ENCODE measurements around the gene NR4A1.

The NR4A1 gene

GRCh38 chr12:52019113-52019770, 32.0 kb upstream of the NR4A1 start:
- no peak for DNase-seq

GRCh38 chr12:52020539-52021336, 30.5 kb upstream of the NR4A1 start:
- peak; percentile 64 for DNase-seq

GRCh38 chr12:52022841-52023181, 28.4 kb upstream of the NR4A1 start:
- peak; percentile 35 for DNase-seq

- DNase-seq = peak; percentile 93
Measured at GRCh38 chr12:52023182-52023975, 27.9 kb upstream of the NR4A1 start.

- peak; percentile 8 for DNase-seq
Measured at GRCh38 chr12:52023976-52024688, 27.1 kb upstream of the NR4A1 start.

- peak; percentile 82 for DNase-seq
Measured at GRCh38 chr12:52024845-52025230, 26.4 kb upstream of the NR4A1 start.

- DNase-seq = no peak
Measured at GRCh38 chr12:52026263-52026662, 25.0 kb upstream of the NR4A1 start.

- DNase-seq = no peak
Measured at GRCh38 chr12:52027085-52027843, 24.0 kb upstream of the NR4A1 start.

- DNase-seq = no peak
Measured at GRCh38 chr12:52029685-52030084, 21.6 kb upstream of the NR4A1 start.

GRCh38 chr12:52032446-52032803, 18.8 kb upstream of the NR4A1 start:
- DNase-seq = no peak

GRCh38 chr12:52032804-52033445, 18.3 kb upstream of the NR4A1 start:
- peak; percentile 94 for DNase-seq

GRCh38 chr12:52033446-52034140, 17.6 kb upstream of the NR4A1 start:
- DNase-seq = no peak

GRCh38 chr12:52035190-52035589, 16.1 kb upstream of the NR4A1 start:
- DNase-seq = no peak

- no peak for DNase-seq
Measured at GRCh38 chr12:52035926-52036325, 15.3 kb upstream of the NR4A1 start.

GRCh38 chr12:52036587-52037171, 14.6 kb upstream of the NR4A1 start:
- peak; percentile 81 for DNase-seq

- DNase-seq = no peak
Measured at GRCh38 chr12:52037248-52037861, 13.9 kb upstream of the NR4A1 start.

GRCh38 chr12:52038447-52038846, 12.8 kb upstream of the NR4A1 start:
- DNase-seq = no peak

GRCh38 chr12:52041035-52041434, 10.2 kb upstream of the NR4A1 start:
- DNase-seq = no peak

- peak; percentile 33 for DNase-seq
Measured at GRCh38 chr12:52041695-52042123, 9.5 kb upstream of the NR4A1 start.

- DNase-seq = no peak
Measured at GRCh38 chr12:52042706-52043385, 8.4 kb upstream of the NR4A1 start.

All from activated CD4-positive, alpha-beta T cell treated with anti-CD3 and anti-CD28 coated beads, Interleukin-2, Interleukin-6, amounts not matched to agents 100 ng/mL and 50 ng/mL, durations not matched to agents 16 hours and 8 hours (primary cell).